Measurements from ENCODE around the gene BRD3. TPM values are rescaled to one million over a fixed set of nuclear protein-coding genes. Genes with fewer than 3 reads are reported as not detected.

BRD3 gene
- total RNA-seq, 1 experiment from 2014 or later: 63.1 TPM

DNA sequence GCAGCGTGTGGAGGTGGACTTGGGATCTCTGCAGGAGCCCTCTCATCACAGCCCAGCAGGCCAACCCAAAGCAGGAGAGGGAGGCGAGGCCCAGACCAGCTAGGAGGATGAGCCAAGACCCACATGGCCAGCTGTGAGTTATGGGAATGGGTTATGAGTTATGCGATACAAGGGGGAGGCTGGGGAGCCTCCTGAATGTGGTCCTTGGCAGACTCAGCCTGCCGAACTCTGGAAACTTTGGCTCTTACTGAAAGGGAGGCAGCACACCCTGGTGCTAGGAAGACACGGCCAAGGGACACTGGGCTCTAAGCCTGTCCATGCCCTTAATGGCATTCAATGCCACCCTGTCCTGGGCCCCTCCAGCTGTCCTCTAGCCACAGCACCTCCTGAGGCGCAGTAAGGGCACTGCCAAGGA lies 68.0 kb downstream of the BRD3 start:
- Histone ChIP-seq H2BK15ac (ENCODE audit: low read depth, low read length) (no peak overlapping the region), H2BK120ac (ENCODE audit: low read depth, low read length, poor library complexity, severe bottlenecking) (no peak overlapping the region), H4K91ac (ENCODE audit: insufficient read length, low read depth, low read length) (no peak overlapping the region), H3K79me2 (ENCODE audit: insufficient read depth, low read length) (no peaks in the 10 kb centered on the region), H4K20me1 (ENCODE audit: control insufficient read depth, insufficient read depth, insufficient read length) (no peaks in the 10 kb centered on the region), H3K56ac (ENCODE audit: insufficient read length, low read depth, low read length) (no peak overlapping the region), H3K27me3 (ENCODE audit: insufficient read depth, low read length) (no peaks in the 10 kb centered on the region), H2BK5ac (ENCODE audit: insufficient read length, low read length) (no peak overlapping the region), H3K18ac (ENCODE audit: insufficient read length, low read depth, low read length) (no peak overlapping the region), H3K4ac (ENCODE audit: low read depth, low read length) (no peak overlapping the region), H4K5ac (ENCODE audit: insufficient read length, low read depth, low read length) (no peak overlapping the region), H3K27ac (ENCODE audit: insufficient read length, low read depth, low read length) (no peak overlapping the region), H2AFZ (ENCODE audit: low read length) (no peak overlapping the region), H3K9ac (ENCODE audit: extremely low read depth, insufficient read length, low read length) (no peak overlapping the region), H3K4me2 (ENCODE audit: insufficient read depth, insufficient read length, low read length) (no peak overlapping the region), H3K79me1 (ENCODE audit: insufficient read depth, low read depth, low read length, poor library complexity, severe bottlenecking) (no peaks in the 10 kb centered on the region), H3K23ac (ENCODE audit: insufficient read length, low read depth, low read length) (no peak overlapping the region), H4K8ac (replicated peaks; ENCODE audit: insufficient read length, low read depth, low read length) (no peak overlapping the region), H3K4me1 (ENCODE audit: insufficient read depth, low read length) (no peaks in the 10 kb centered on the region), H3K9me3 (ENCODE audit: control insufficient read depth, low read depth, low read length) (no peaks in the 10 kb centered on the region), H3T11ph (ENCODE audit: low read length) (no peak overlapping the region), H3K14ac (ENCODE audit: insufficient read depth, low read length) (no peak overlapping the region), H2BK20ac (ENCODE audit: low read depth, low read length, poor library complexity, severe bottlenecking) (no peak overlapping the region), H3K23me2 (ENCODE audit: insufficient read length, low read depth, low read length, poor library complexity, severe bottlenecking) (no peaks in the 10 kb centered on the region), H2BK12ac (ENCODE audit: insufficient read length, low read depth, low read length) (no peak overlapping the region), H2AK5ac (ENCODE audit: insufficient read length, low read length) (no peak overlapping the region)
- no peaks in the 10 kb centered on the region for H3K36me3 Mint-ChIP-seq (ENCODE audit: insufficient read depth in 1 of 3, low read depth in 3 of 3)
- H3K27ac Mint-ChIP-seq: no peak overlapping the region; a peak in 1 of 7 replicates
- WGBS (ENCODE audit: extremely low coverage, insufficient read length, low lambda C conversion rate): no CpG with 5 or more reads among the region's 6 CpGs
- H3K4me1 Mint-ChIP-seq: peaks cover 0 to 4% of the 10 kb centered on the region in 2 experiments; a peak in 2 of 4 replicates
- no peak overlapping the region for H3K4me3 Mint-ChIP-seq
- peaks cover 3 to 4% of the 10 kb centered on the region in 2 experiments; a peak in 3 of 5 replicates for H3K9me3 Mint-ChIP-seq
- TF ChIP-seq CTCF (conservative IDR thresholded peaks at IDR 0.05): no peak
- no peak for DNase-seq
- H3K27me3 Mint-ChIP-seq (ENCODE audit: low read depth): peaks cover 13% of the 10 kb centered on the region

Data from H9 (cell line).